BJ (cell line): ENCODE results near the gene FBH1. TPM values are rescaled to one million over a fixed set of nuclear protein-coding genes. Genes with fewer than 3 reads are reported as not detected.

Experiments
- CTCF ChIA-PET: fragments of 350-600 bp; formaldehyde crosslinking; extraction: SDS; loops from one replicate; lab custom pipeline; 2021; ENCODE audit warnings: antibody characterized with exemption, inconsistent platforms; lab: Yijun Ruan, JAX
- POLR2A ChIA-PET: fragments of 300-600 bp; sonication (Branson Sonifier 250); formaldehyde crosslinking; extraction: SDS; loops from one replicate; lab custom pipeline; 2021; ENCODE audit warnings: antibody characterized with exemption; lab: Charles Lee
- DNase-seq: peaks from one replicate; pipeline ENCODE4 v3.0.0-alpha.2; 2011; ENCODE audit warnings: low read depth
- H3K27me3 ChIP-seq: 2 replicates; pipeline ENCODE4 v1.6.0; 2011; ENCODE audit warnings: low read length; ENCODE audit not compliant: control insufficient read depth, insufficient read depth
- H3K36me3 ChIP-seq: 2 replicates; pipeline ENCODE4 v1.5.1; 2011; ENCODE audit warnings: low read length; ENCODE audit not compliant: control insufficient read depth, insufficient read depth
- H3K4me3 ChIP-seq: 2 replicates; pipeline ENCODE4 v1.5.1; 2011; ENCODE audit warnings: low read depth, mild to moderate bottlenecking, control low read depth, low read length
- polyA plus RNA-seq: library from polyadenylated mRNA; depleted of rRNA; stranded (reverse); fragments of >200 nt; gene quantifications from 2 replicates; pipeline ENCODE4 v1.2.3, GENCODE V29; 2011
- TF ChIP-seq, protein P1 (sequence below): IDR thresholded peaks from 2 replicates; pipeline ENCODE4 v1.5.1; 2011; ENCODE audit warnings: low read depth, mild to moderate bottlenecking, control low read depth, inconsistent platforms, low read length, moderate library complexity; ENCODE audit not compliant: insufficient read depth

The FBH1 gene
- polyA plus RNA-seq, 1 experiment, result 82.5 TPM

DNA sequence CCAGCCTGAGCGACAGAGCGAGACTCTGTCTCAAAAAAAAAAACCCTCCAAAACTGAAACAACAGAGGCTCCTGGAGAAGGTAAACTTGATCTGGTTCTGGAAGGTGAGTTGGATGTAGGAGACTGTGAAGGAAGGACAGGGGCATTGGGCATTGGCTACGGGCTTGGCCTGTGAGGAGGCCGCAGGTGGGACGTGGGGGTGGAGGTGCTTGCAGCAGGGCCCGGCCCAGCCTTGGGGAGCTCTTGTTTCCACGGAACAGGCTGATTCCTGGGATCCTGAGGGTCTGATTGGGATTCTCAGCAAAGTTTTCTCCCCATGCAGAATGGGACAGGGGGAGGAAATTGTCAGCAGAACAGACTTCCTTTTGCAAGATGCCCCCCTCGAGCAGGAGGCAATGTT lies 56.7 kb downstream of the FBH1 start:
- Histone ChIP-seq H3K4me3 (no peak overlapping the region), H3K27me3 (no peaks in the 10 kb centered on the region), H3K36me3 (no peaks in the 10 kb centered on the region)
- TF ChIP-seq, protein P1, sequence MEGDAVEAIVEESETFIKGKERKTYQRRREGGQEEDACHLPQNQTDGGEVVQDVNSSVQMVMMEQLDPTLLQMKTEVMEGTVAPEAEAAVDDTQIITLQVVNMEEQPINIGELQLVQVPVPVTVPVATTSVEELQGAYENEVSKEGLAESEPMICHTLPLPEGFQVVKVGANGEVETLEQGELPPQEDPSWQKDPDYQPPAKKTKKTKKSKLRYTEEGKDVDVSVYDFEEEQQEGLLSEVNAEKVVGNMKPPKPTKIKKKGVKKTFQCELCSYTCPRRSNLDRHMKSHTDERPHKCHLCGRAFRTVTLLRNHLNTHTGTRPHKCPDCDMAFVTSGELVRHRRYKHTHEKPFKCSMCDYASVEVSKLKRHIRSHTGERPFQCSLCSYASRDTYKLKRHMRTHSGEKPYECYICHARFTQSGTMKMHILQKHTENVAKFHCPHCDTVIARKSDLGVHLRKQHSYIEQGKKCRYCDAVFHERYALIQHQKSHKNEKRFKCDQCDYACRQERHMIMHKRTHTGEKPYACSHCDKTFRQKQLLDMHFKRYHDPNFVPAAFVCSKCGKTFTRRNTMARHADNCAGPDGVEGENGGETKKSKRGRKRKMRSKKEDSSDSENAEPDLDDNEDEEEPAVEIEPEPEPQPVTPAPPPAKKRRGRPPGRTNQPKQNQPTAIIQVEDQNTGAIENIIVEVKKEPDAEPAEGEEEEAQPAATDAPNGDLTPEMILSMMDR, result no peak
- ChIA-PET CTCF (no interaction called here), POLR2A (no interaction called here)
- no peak for DNase-seq

DNA sequence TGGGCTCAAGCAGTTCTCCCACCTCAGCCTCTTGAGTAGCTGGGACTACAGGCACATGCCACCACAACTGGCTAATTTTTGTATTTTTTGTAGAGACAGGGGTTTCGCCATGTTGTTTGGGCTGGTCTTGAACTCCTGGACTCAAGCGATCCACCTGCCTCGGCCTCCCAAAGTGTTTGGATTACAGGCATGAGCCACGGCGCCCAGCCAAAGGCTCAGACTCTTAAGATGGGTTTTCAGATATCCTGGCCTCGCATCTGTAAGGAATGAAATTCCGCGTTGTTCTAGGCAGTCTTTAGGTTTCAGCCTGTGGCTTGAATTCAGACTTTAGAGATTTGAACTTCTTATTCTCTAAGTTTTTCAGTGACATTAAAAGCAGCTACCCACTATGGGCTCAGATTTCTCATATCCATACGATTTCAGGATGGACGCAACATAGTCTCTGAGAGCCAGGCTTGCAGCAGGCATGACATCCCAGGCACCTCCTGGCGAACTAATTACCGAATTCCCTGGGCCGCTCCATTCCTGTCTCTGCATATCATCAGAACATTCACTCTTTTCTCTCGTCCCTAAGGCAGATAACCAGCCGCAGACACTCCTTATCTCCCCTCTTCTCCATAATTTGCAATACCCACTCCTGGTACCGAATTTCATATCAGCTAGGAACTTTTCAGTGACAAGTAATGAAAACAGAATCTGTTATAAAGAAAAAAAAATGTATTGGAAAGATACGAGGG lies 57.6 kb downstream of the FBH1 start:
- no peak for DNase-seq
- Histone ChIP-seq H3K36me3 (no peaks in the 10 kb centered on the region), H3K27me3 (no peaks in the 10 kb centered on the region), H3K4me3 (no peak overlapping the region)
- POLR2A ChIA-PET, result no interaction called here
- CTCF ChIA-PET, result interaction anchor here (0.6 to 1.2 kb wide), 3 partner anchors 139 to 453 kb away, joined by 3 to 4 read pairs (median 3); no protein-coding TSS in a partner anchor
- TF ChIP-seq, protein P1, result no peak

DNA sequence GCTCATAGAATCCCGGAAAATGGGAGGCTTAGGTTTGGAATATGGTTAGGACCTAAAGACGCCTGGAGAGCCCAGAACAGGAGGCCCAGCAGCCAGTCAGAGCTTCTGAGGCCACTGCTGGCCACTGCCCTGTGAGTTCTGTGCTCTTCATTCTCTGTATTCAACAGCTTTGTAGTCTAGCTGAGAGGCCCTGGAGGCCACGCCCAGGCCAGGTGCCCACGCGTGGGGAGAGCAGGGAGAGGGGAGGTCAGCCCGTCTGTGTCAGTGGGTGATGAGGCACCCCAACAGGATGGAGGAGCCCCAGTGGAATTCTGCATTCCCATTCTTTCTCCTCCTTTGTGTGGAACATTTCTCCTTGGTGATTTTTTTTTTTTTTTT lies 58.2 kb downstream of the FBH1 start:
- Histone ChIP-seq H3K27me3 (no peaks in the 10 kb centered on the region), H3K4me3 (no peak overlapping the region), H3K36me3 (no peaks in the 10 kb centered on the region)
- CTCF ChIA-PET, result interaction anchor here (0.6 to 2.1 kb wide), 4 partner anchors 139 to 452 kb away, joined by 3 to 8 read pairs (median 4); partner anchors contain the start of gene PFKFB3
- no peak for DNase-seq
- POLR2A ChIA-PET, result no interaction called here
- TF ChIP-seq, protein P1, result no peak

DNA sequence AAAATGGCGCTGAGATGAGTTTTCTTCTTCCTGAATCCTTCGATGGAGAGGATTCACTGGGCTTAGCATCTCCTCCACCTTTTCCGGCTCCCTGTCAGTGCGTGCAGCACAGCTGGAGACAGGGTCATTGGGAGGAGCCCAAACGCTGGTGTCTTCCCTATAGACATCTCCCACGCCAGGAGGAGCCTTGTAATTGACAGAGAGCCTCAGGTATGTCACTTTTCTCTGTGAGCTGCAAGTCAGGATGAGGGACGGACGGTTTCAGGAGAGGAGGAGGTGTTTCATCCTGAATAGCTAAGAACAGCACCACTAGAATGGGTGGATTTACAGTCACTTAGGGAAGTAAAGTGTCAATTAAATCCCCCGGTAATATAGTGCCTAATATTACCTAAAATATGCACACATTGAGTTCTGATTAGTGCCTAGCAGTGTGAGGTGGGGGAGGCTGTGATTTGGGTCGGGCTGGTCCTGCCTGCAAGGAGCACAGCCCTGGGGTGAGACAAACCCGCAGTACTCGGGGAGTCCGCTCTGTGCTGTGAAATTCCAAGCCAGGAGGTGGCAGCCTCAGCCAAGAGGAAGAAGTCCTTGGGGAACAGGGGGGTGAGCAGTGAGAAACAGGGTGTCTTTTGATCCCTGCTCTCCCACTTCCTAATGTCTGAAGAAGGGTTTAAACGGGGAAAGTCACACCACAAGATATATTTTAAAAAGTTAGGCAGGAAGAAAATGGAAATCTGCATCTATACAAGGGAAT lies 59.1 kb downstream of the FBH1 start:
- no peak overlapping the region for H3K4me3 ChIP-seq
- CTCF ChIA-PET, result interaction anchor here (0.6 to 3.6 kb wide), 9 partner anchors 11 to 452 kb away, joined by 3 to 16 read pairs (median 3); partner anchors contain the start of gene PFKFB3
- no peaks in the 10 kb centered on the region for H3K27me3 ChIP-seq
- DNase-seq, result no peak
- H3K36me3 ChIP-seq, result no peaks in the 10 kb centered on the region
- TF ChIP-seq, protein P1, result peak; percentile 63
- POLR2A ChIA-PET, result no interaction called here

DNA sequence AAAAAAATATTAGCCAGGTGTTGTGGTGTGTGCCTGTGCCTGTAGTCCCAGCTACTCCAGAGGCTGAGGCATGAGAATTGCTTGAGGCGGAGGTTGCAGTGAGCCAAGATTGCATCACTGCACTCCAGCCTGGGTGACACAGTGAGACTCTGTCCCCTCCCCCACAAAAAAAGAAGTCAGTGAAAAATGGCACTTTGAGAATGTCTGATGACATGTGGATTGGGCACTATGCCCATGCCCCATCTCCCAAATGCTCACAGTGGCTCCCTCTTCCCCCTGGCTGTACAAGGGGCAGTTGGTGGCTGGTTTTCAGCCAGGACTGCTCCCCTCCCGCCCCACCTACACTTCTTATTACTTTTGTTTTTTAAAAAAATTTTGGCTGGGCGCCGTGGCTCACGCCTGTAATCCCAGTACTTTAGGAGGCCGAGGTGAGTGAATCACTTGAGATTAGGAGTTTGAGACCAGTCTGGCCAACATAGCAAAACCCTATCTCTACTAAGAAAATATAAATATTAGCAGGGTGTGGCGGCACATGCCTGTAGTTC lies 61.2 kb downstream of the FBH1 start:
- DNase-seq, result no peak
- Histone ChIP-seq H3K27me3 (no peaks in the 10 kb centered on the region), H3K4me3 (no peak overlapping the region), H3K36me3 (no peaks in the 10 kb centered on the region)
- POLR2A ChIA-PET, result no interaction called here
- TF ChIP-seq, protein P1, result no peak
- CTCF ChIA-PET, result interaction anchor here (1.2 to 3.6 kb wide), 2 partner anchors 24 to 135 kb away, joined by 3 to 16 read pairs; no protein-coding TSS in a partner anchor
